ENCODE data around the gene ITIH4.

The ITIH4 gene

DNA sequence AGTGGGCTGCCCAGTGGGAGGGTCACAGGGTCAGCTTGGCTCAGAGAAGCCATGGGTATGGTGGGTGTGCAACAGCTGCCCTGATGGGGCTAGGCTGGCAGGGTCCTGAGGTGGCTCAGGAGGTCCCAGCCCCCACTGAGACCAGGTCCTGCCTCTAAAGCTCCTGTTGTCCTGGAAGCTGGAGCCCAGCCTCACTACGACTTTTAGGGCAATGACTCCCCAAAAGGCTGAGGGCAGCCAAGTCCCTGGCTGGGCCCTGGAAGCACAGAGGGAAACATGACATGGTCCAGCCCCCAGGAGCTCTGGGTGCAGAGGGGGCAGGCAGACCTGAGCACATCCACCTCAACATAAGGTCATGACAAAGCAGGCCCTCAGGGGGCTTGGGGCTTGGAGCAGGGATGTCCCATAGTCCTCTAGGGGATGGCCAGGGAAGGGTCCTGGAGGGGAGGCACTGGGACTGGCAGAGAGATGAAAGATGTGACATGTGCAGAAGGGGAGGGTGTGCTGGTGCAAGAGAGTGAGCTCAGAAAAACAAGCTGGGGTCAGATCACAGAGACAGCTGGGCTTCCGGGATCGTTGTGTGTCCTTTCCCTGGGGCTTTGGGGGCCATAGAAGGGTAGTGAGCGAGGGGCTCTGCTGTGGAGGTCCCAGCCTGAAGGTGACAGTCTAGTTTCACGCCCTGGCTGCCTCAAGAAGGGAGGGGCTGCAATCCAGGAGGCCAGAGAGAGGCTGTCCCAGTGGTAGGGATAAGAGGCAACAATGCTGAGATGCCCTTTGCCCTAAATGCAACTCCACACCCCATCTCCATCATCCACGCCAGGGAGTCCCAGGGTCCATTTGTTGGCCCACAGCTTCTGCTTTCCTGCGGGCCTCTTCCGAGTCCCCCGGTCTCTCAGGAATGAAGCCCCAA lies 36.5 kb downstream of the ITIH4 start:
- Histone ChIP-seq H2BK5ac (ENCODE audit: low read length) (no peak overlapping the region), H3K36me3 (replicated peaks in 1 of 2; ENCODE audit: control insufficient read depth in 2 of 2, insufficient read depth in 2 of 2, low read length in 2 of 2) (no peaks in the 10 kb centered on the region), H3K79me1 (ENCODE audit: low read depth, low read length) (no peaks in the 10 kb centered on the region), H2AK5ac (ENCODE audit: low read depth, low read length) (peak overlapping the region; percentile 12), H3K9me3 (replicated peaks in 1 of 2; ENCODE audit: control insufficient read depth in 2 of 2, insufficient read depth in 1 of 2, low read depth in 1 of 2, low read length in 2 of 2) (no peaks in the 10 kb centered on the region), H2AFZ (ENCODE audit: low read length) (peak overlapping the region; percentile 39), H3K4ac (ENCODE audit: low read length) (no peak overlapping the region), H4K91ac (ENCODE audit: low read depth, low read length, poor library complexity) (no peak overlapping the region), H4K8ac (ENCODE audit: low read depth, low read length) (no peak overlapping the region), H3K4me2 (ENCODE audit: insufficient read depth, low read length, poor library complexity, severe bottlenecking) (no peak overlapping the region), H2BK120ac (ENCODE audit: low read depth, low read length) (no peak overlapping the region), H3K4me3 (ENCODE audit: low read length in 2 of 2) (no peak overlapping the region), H3K23ac (ENCODE audit: low read depth, low read length, poor library complexity) (no peak overlapping the region), H2BK15ac (ENCODE audit: low read length) (no peak overlapping the region), H3K14ac (ENCODE audit: low read length) (peak overlapping the region; percentile 13), H3K4me1 (ENCODE audit: control insufficient read depth in 2 of 2, insufficient read depth in 1 of 2, low read depth in 1 of 2, low read length in 2 of 2) (peaks cover 4 to 11% of the 10 kb centered on the region in 2 donors), H3K9ac (ENCODE audit: low read depth, low read length, poor library complexity) (no peak overlapping the region), H3K27me3 (ENCODE audit: control insufficient read depth in 3 of 3, insufficient read depth in 3 of 3, low read depth in 1 of 3, low read length in 3 of 3) (peaks cover 0 to 10% (median 0%) of the 10 kb centered on the region in 3 experiments), H3K27ac (replicated peaks; ENCODE audit: low read length) (no peak overlapping the region), H3K18ac (ENCODE audit: low read length) (peak overlapping the region; percentile 50), H2BK12ac (ENCODE audit: low read length) (no peak overlapping the region)
- DNase-seq (ENCODE audit: low spot score) = no peak
- no CpG with 5 or more reads among the region's 9 CpGs for WGBS, 2 donors (ENCODE audit: extremely low coverage in 2 of 2, insufficient read length in 2 of 2, insufficient replicate concordance in 1 of 2)

DNA sequence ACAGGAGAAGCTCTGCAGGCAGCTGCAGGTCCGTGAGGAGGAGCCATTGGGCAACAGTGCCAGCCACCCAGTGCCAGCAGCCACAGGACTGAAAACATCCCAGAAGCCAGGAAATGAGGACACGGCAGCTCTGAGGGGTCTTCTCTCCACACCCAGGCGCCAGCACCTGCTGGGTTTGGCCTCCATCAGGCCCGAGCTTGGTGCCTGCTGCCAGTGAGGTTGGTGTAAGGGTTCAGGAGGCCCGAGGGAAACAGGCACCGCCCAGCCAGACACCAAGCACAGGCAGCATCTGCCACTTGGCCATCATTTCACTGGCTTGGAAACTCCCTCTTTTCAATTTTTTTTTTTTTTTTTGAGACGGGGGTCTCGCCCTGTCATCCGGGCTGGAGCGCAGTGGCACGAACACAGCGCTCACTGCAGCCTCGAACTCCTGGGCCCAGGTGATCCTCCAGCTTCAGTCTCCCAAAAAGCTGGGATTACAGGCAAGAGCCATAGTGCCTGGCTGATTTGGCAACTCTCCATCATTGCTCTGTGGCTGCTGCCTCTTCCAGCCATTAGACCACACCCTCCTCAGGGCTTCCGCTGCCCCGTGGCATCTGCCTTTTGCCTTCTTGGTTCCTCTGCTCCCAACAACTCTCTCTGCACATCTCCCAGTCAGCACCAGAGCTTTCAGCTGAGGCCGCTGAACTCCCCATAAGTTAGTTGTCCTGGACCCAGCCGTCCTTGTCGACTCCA lies 37.3 kb downstream of the ITIH4 start:
- peaks cover 0 to 10% (median 0%) of the 10 kb centered on the region in 3 experiments for H3K27me3 ChIP-seq (ENCODE audit: control insufficient read depth in 3 of 3, insufficient read depth in 3 of 3, low read depth in 1 of 3, low read length in 3 of 3)
- H3K4ac ChIP-seq (ENCODE audit: low read length) = no peak overlapping the region
- peaks cover 4 to 12% of the 10 kb centered on the region in 2 donors for H3K4me1 ChIP-seq (ENCODE audit: control insufficient read depth in 2 of 2, insufficient read depth in 1 of 2, low read depth in 1 of 2, low read length in 2 of 2)
- no peak overlapping the region for H2BK5ac ChIP-seq (ENCODE audit: low read length)
- H3K4me2 ChIP-seq (ENCODE audit: insufficient read depth, low read length, poor library complexity, severe bottlenecking) = no peak overlapping the region
- H3K14ac ChIP-seq (ENCODE audit: low read length) = no peak overlapping the region
- no peak overlapping the region for H4K8ac ChIP-seq (ENCODE audit: low read depth, low read length)
- peak overlapping the region; percentile 68 for H2BK15ac ChIP-seq (ENCODE audit: low read length)
- H3K18ac ChIP-seq (ENCODE audit: low read length) = no peak overlapping the region
- no peak overlapping the region for H2AFZ ChIP-seq (ENCODE audit: low read length)
- H3K4me3 ChIP-seq (ENCODE audit: low read length in 2 of 2) = no peak overlapping the region
- no peak for DNase-seq (ENCODE audit: low spot score)
- H3K79me1 ChIP-seq (ENCODE audit: low read depth, low read length) = no peaks in the 10 kb centered on the region
- no peak overlapping the region for H2BK12ac ChIP-seq (ENCODE audit: low read length)
- H3K36me3 ChIP-seq (replicated peaks in 1 of 2; ENCODE audit: control insufficient read depth in 2 of 2, insufficient read depth in 2 of 2, low read length in 2 of 2) = no peaks in the 10 kb centered on the region
- no peak overlapping the region for H3K23ac ChIP-seq (ENCODE audit: low read depth, low read length, poor library complexity)
- H2AK5ac ChIP-seq (ENCODE audit: low read depth, low read length) = no peak overlapping the region
- H3K27ac ChIP-seq (replicated peaks; ENCODE audit: low read length) = no peak overlapping the region
- no peak overlapping the region for H2BK120ac ChIP-seq (ENCODE audit: low read depth, low read length)
- no CpG with 5 or more reads among the region's 18 CpGs for WGBS, 2 donors (ENCODE audit: extremely low coverage in 2 of 2, insufficient read length in 2 of 2, insufficient replicate concordance in 1 of 2)
- no peaks in the 10 kb centered on the region for H3K9me3 ChIP-seq (replicated peaks in 1 of 2; ENCODE audit: control insufficient read depth in 2 of 2, insufficient read depth in 1 of 2, low read depth in 1 of 2, low read length in 2 of 2)
- no peak overlapping the region for H4K91ac ChIP-seq (ENCODE audit: low read depth, low read length, poor library complexity)
- H3K9ac ChIP-seq (ENCODE audit: low read depth, low read length, poor library complexity) = no peak overlapping the region

DNA sequence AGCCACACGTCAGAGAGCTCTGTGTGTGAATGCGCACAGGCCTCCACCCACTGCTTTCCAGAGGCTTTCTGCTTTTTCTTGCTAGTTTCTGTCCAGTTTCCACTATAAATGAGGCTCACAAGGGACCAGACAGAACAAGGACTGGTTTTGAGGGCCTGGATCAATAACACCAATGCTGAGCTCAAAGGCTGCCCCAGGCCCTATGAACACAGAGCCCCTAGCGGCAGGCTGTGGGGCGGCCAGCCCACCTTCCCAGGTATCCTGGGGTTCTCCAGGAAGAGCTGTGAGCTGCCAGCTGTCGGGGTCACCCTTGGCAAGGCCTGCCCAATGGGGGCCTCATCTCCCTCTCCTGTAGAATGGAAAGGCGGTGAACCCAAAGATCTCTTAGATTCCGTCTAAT lies 38.1 kb downstream of the ITIH4 start:
- no peak overlapping the region for H3K14ac ChIP-seq (ENCODE audit: low read length)
- no peak overlapping the region for H3K9ac ChIP-seq (ENCODE audit: low read depth, low read length, poor library complexity)
- no peaks in the 10 kb centered on the region for H3K79me1 ChIP-seq (ENCODE audit: low read depth, low read length)
- H4K8ac ChIP-seq (ENCODE audit: low read depth, low read length) = no peak overlapping the region
- H3K4ac ChIP-seq (ENCODE audit: low read length) = no peak overlapping the region
- H2BK120ac ChIP-seq (ENCODE audit: low read depth, low read length) = no peak overlapping the region
- no peak overlapping the region for H4K91ac ChIP-seq (ENCODE audit: low read depth, low read length, poor library complexity)
- H3K4me3 ChIP-seq (ENCODE audit: low read length in 2 of 2) = no peak overlapping the region
- peaks cover 0 to 9% (median 0%) of the 10 kb centered on the region in 3 experiments for H3K27me3 ChIP-seq (ENCODE audit: control insufficient read depth in 3 of 3, insufficient read depth in 3 of 3, low read depth in 1 of 3, low read length in 3 of 3)
- H3K27ac ChIP-seq (replicated peaks; ENCODE audit: low read length) = no peak overlapping the region
- no CpG with 5 or more reads among the region's 7 CpGs for WGBS, 2 donors (ENCODE audit: extremely low coverage in 2 of 2, insufficient read length in 2 of 2, insufficient replicate concordance in 1 of 2)
- H2AFZ ChIP-seq (ENCODE audit: low read length) = no peak overlapping the region
- no peak overlapping the region for H2BK15ac ChIP-seq (ENCODE audit: low read length)
- H2AK5ac ChIP-seq (ENCODE audit: low read depth, low read length) = no peak overlapping the region
- no peak overlapping the region for H3K18ac ChIP-seq (ENCODE audit: low read length)
- peaks cover 4 to 12% of the 10 kb centered on the region in 2 donors for H3K4me1 ChIP-seq (ENCODE audit: control insufficient read depth in 2 of 2, insufficient read depth in 1 of 2, low read depth in 1 of 2, low read length in 2 of 2)
- H3K23ac ChIP-seq (ENCODE audit: low read depth, low read length, poor library complexity) = no peak overlapping the region
- H3K36me3 ChIP-seq (replicated peaks in 1 of 2; ENCODE audit: control insufficient read depth in 2 of 2, insufficient read depth in 2 of 2, low read length in 2 of 2) = no peaks in the 10 kb centered on the region
- peak overlapping the region; percentile 31 for H2BK5ac ChIP-seq (ENCODE audit: low read length)
- no peak for DNase-seq (ENCODE audit: low spot score)
- H3K9me3 ChIP-seq (replicated peaks in 1 of 2; ENCODE audit: control insufficient read depth in 2 of 2, insufficient read depth in 1 of 2, low read depth in 1 of 2, low read length in 2 of 2) = no peaks in the 10 kb centered on the region
- no peak overlapping the region for H3K4me2 ChIP-seq (ENCODE audit: insufficient read depth, low read length, poor library complexity, severe bottlenecking)
- no peak overlapping the region for H2BK12ac ChIP-seq (ENCODE audit: low read length)

DNA sequence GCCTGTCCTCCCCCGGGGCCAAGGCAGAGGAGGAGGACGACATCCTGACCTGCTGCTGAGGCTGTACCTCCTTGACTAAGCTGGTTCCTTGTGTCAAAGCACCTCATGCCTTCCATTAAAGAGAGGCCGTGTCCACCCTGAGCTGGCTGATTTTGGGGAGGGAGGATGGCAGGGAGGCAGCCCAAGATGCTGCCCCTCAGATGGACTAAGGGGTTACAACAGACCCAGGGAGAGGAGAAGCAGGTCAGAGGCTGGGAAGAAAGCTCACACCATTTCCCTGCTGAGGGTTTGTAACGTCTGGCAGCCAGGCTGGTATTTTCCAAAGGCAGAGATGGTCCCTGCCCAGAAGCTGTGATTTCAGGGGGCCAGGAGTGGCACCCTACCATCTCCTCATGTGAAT lies 38.5 kb downstream of the ITIH4 start:
- WGBS, 2 donors (ENCODE audit: extremely low coverage in 2 of 2, insufficient read length in 2 of 2, insufficient replicate concordance in 1 of 2) = no CpG with 5 or more reads among the region's 4 CpGs
- Histone ChIP-seq H3K79me1 (ENCODE audit: low read depth, low read length) (no peaks in the 10 kb centered on the region), H3K9ac (ENCODE audit: low read depth, low read length, poor library complexity) (no peak overlapping the region), H3K27ac (replicated peaks; ENCODE audit: low read length) (no peak overlapping the region), H2BK15ac (ENCODE audit: low read length) (no peak overlapping the region), H3K27me3 (ENCODE audit: control insufficient read depth in 3 of 3, insufficient read depth in 3 of 3, low read depth in 1 of 3, low read length in 3 of 3) (peaks cover 0 to 9% (median 0%) of the 10 kb centered on the region in 3 experiments), H2AK5ac (ENCODE audit: low read depth, low read length) (peak overlapping the region; percentile 6), H3K4me1 (ENCODE audit: control insufficient read depth in 2 of 2, insufficient read depth in 1 of 2, low read depth in 1 of 2, low read length in 2 of 2) (peaks cover 4 to 12% of the 10 kb centered on the region in 2 donors), H4K8ac (ENCODE audit: low read depth, low read length) (no peak overlapping the region), H3K4ac (ENCODE audit: low read length) (no peak overlapping the region), H3K18ac (ENCODE audit: low read length) (peak overlapping the region; percentile 49), H3K14ac (ENCODE audit: low read length) (no peak overlapping the region), H3K9me3 (replicated peaks in 1 of 2; ENCODE audit: control insufficient read depth in 2 of 2, insufficient read depth in 1 of 2, low read depth in 1 of 2, low read length in 2 of 2) (no peaks in the 10 kb centered on the region), H3K4me2 (ENCODE audit: insufficient read depth, low read length, poor library complexity, severe bottlenecking) (no peak overlapping the region), H4K91ac (ENCODE audit: low read depth, low read length, poor library complexity) (no peak overlapping the region), H2AFZ (ENCODE audit: low read length) (no peak overlapping the region), H3K4me3 (ENCODE audit: low read length in 2 of 2) (peak overlapping the region in 1 of 2 donors; percentile 56), H2BK120ac (ENCODE audit: low read depth, low read length) (no peak overlapping the region), H2BK12ac (ENCODE audit: low read length) (peak overlapping the region; percentile 63), H3K23ac (ENCODE audit: low read depth, low read length, poor library complexity) (no peak overlapping the region), H3K36me3 (replicated peaks in 1 of 2; ENCODE audit: control insufficient read depth in 2 of 2, insufficient read depth in 2 of 2, low read length in 2 of 2) (no peaks in the 10 kb centered on the region), H2BK5ac (ENCODE audit: low read length) (peak overlapping the region; percentile 31)
- DNase-seq (ENCODE audit: low spot score) = no peak

Measured in neuronal stem cell (in vitro differentiated cells).